GM19395 (cell line): ENCODE results near the gene PANX3.

Source experiments
- ATAC-seq: cut with Tn5 transposase; IDR thresholded peaks from one replicate; pipeline ENCODE4 v1.9.1; 2021; ENCODE audit warnings: mild to moderate bottlenecking, moderate library complexity; ENCODE audit not compliant: unreplicated experiment

The PANX3 gene

GRCh38 chr11:124612567-124613246, 1.5 kb downstream of the PANX3 start:
- no peak for ATAC-seq

- no peak for ATAC-seq
Observed at GRCh38 chr11:124618863-124619262, 7.6 kb downstream of the PANX3 start.

- peak; percentile 98 for ATAC-seq
Observed at GRCh38 chr11:124622531-124623451, 11.6 kb downstream of the PANX3 start, which contains the start of gene TBRG1. TBRG1 (plus strand) TSS chr11:124622864; CDS start chr11:124623084, 220 bp downstream.

- ATAC-seq: no peak
Observed at GRCh38 chr11:124623861-124624525, 12.8 kb downstream of the PANX3 start.

- no peak for ATAC-seq
Observed at GRCh38 chr11:124625504-124626168, 14.4 kb downstream of the PANX3 start.

GRCh38 chr11:124627546-124627945, 16.3 kb downstream of the PANX3 start:
- no peak for ATAC-seq

GRCh38 chr11:124629961-124630360, 18.7 kb downstream of the PANX3 start:
- no peak for ATAC-seq

GRCh38 chr11:124633355-124633754, 22.1 kb downstream of the PANX3 start:
- ATAC-seq: no peak

GRCh38 chr11:124635932-124636331, 24.7 kb downstream of the PANX3 start:
- no peak for ATAC-seq

- ATAC-seq: no peak
Observed at GRCh38 chr11:124638500-124638899, 27.3 kb downstream of the PANX3 start.

GRCh38 chr11:124639186-124639585, 28.0 kb downstream of the PANX3 start:
- ATAC-seq: no peak

- no peak for ATAC-seq
Observed at GRCh38 chr11:124640666-124641065, 29.4 kb downstream of the PANX3 start.

- no peak for ATAC-seq
Observed at GRCh38 chr11:124642628-124643027, 31.4 kb downstream of the PANX3 start.

- ATAC-seq: no peak
Observed at GRCh38 chr11:124643042-124643604, 31.9 kb downstream of the PANX3 start.

GRCh38 chr11:124643605-124644425, 32.6 kb downstream of the PANX3 start:
- ATAC-seq: no peak

GRCh38 chr11:124644426-124645280, 33.4 kb downstream of the PANX3 start:
- peak; percentile 58 for ATAC-seq

- no peak for ATAC-seq
Observed at GRCh38 chr11:124646148-124646547, 34.9 kb downstream of the PANX3 start.

GRCh38 chr11:124648610-124649009, 37.4 kb downstream of the PANX3 start:
- ATAC-seq: no peak
